ENCODE results near the gene GRM4.

GRCh38 chr6:34138191-34138590, 7.7 kb downstream of the GRM4 start:
- TF ChIP-seq POLR2A (IDR thresholded peaks at IDR 0.05) (no peak), CTCF (IDR thresholded peaks at IDR 0.05) (no peak)

Data from uterus (tissue), 2 donors.